GM12891 (cell line): ENCODE results near the gene HNRNPDL.

Source experiments
- POLR2A ChIP-seq: IDR thresholded peaks from 2 replicates; pipeline ENCODE4 v1.6.1; 2011; ENCODE audit warnings: low read depth, low read length, control low read depth
- POLR2AphosphoS5 ChIP-seq: IDR thresholded peaks from 2 replicates; pipeline ENCODE4 v1.6.1; 2011; ENCODE audit warnings: low read depth, low read length, control low read depth

DNA sequence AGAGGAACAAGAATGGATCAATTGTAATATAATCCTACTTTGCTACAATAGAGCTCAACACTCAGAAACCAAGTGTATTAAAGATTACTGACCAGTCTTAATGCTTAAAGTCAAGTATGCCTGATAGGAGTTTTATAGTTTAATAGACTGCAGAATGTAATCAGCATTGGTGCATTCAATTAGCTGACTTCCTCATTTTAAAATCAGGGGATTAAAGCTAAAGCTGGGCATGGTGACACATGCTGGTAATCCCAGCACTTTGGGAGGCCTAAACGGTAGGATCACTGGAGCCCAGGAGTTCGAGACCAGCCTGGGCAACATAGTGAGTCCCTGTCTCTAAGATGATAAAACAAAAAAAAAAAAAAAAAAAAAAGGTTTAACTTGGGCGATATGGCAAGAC is 10.8 kb downstream of the HNRNPDL start:
- TF ChIP-seq POLR2AphosphoS5 (no peak), POLR2A (no peak; the same call in 1 of the 2 replicates)
